ENCODE measurements around the gene CREM.
A peak's percentile ranks its signal among the peaks of the same experiment; 100 is the strongest.

The CREM gene

DNA sequence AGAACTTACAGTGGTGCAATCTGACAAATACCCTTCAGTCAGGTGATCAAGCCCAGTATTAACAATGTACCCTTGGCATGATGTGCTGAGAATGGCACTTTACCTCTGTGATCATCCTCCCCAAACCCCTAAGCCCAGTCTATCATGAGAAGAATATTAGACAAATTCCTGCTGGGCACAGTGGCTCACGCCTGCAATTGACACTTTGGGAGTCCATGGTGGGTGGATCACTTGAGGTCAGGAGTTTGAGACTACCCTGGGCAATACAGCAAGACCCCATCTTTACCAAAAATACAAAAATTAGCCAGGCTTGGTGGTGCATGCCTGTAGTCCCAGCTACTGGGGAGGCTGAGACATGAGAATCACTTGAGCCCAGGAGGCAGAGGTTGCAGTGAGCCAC, 29.1 kb upstream of the CREM start:
- no peak overlapping the region for H3K4me3 ChIP-seq (ENCODE audit: low read depth, low read length)
- no peaks in the 10 kb centered on the region for H3K4me1 ChIP-seq (ENCODE audit: control insufficient read depth, insufficient read depth, low read length)
- H3K9me3 ChIP-seq (ENCODE audit: control insufficient read depth, insufficient read depth, low read depth, low read length): peaks cover 9% of the 10 kb centered on the region
- H3K27ac ChIP-seq (ENCODE audit: low read depth, low read length): no peak overlapping the region
- no peaks in the 10 kb centered on the region for H3K36me3 ChIP-seq (ENCODE audit: control insufficient read depth, insufficient read depth, low read length)
- H3K9ac ChIP-seq (ENCODE audit: low read length): no peak overlapping the region
- no peaks in the 10 kb centered on the region for H3K27me3 ChIP-seq (ENCODE audit: control insufficient read depth, insufficient read depth, low read length)

DNA sequence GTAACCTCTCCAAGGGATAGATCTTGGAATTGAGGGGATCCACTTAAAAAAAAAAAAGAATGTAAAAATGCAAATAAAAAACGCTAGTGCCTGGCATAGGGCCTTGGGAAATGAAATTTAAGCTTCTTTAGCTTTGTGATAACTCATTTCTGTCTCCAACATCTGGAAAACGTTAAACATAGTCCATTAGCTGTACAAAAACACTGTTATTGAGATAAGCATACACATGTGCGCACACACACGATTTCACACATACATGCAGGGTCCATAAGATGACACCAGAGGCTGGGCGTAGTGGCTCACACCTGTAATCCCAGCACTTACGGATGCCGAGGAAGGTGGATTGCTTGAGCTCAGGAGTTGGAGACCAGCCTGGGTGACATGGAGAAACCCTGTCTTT, 22.8 kb upstream of the CREM start:
- no peaks in the 10 kb centered on the region for H3K36me3 ChIP-seq (ENCODE audit: control insufficient read depth, insufficient read depth, low read length)
- H3K4me3 ChIP-seq (ENCODE audit: low read depth, low read length): no peak overlapping the region
- H3K27ac ChIP-seq (ENCODE audit: low read depth, low read length): no peak overlapping the region
- H3K9me3 ChIP-seq (ENCODE audit: control insufficient read depth, insufficient read depth, low read depth, low read length): no peaks in the 10 kb centered on the region
- H3K27me3 ChIP-seq (ENCODE audit: control insufficient read depth, insufficient read depth, low read length): no peaks in the 10 kb centered on the region
- H3K9ac ChIP-seq (ENCODE audit: low read length): no peak overlapping the region
- no peaks in the 10 kb centered on the region for H3K4me1 ChIP-seq (ENCODE audit: control insufficient read depth, insufficient read depth, low read length)

DNA sequence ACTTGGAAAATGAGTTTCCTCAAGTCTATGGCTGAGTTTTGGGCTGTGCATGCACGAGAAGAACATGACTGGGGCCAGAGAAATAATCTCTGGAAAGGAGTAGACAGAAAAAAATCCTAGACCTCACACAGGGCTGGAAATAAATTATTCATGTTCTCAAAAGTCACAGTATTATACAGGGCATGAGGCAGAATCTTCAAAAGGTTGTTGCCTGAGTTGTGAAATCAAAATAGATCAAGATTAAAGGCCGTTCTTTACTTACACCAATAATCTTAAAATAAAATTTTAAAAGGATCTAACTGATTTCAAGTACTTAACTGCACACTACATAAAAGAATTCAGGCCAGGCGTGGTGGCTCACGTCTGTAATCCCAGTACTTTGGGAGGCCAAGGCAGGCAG, 14.1 kb upstream of the CREM start:
- H3K9me3 ChIP-seq (ENCODE audit: control insufficient read depth, insufficient read depth, low read depth, low read length): no peaks in the 10 kb centered on the region
- no peak overlapping the region for H3K27ac ChIP-seq (ENCODE audit: low read depth, low read length)
- no peaks in the 10 kb centered on the region for H3K36me3 ChIP-seq (ENCODE audit: control insufficient read depth, insufficient read depth, low read length)
- no peak overlapping the region for H3K9ac ChIP-seq (ENCODE audit: low read length)
- no peak overlapping the region for H3K4me3 ChIP-seq (ENCODE audit: low read depth, low read length)
- no peaks in the 10 kb centered on the region for H3K4me1 ChIP-seq (ENCODE audit: control insufficient read depth, insufficient read depth, low read length)
- no peaks in the 10 kb centered on the region for H3K27me3 ChIP-seq (ENCODE audit: control insufficient read depth, insufficient read depth, low read length)

DNA sequence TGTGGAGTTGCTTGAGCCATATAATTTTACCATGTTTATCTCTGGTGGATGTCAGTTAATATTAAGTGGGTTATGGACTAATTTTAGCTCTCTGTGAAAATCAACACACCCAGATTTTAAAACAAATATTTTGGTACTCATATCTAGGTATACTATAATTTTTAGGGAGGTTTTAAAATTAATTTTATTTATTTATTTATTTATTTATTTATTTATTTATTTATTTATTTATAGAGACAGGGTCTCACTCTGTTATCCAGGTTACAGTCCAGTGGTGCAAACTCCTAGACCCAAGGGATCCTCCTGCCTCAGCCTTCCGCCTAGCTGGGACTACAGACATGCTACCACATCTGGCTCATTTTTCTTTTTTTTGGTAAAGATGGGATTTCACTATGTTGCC, 7.3 kb upstream of the CREM start:
- H3K27ac ChIP-seq (ENCODE audit: low read depth, low read length): no peak overlapping the region
- no peaks in the 10 kb centered on the region for H3K27me3 ChIP-seq (ENCODE audit: control insufficient read depth, insufficient read depth, low read length)
- no peaks in the 10 kb centered on the region for H3K36me3 ChIP-seq (ENCODE audit: control insufficient read depth, insufficient read depth, low read length)
- H3K9ac ChIP-seq (ENCODE audit: low read length): no peak overlapping the region
- no peaks in the 10 kb centered on the region for H3K9me3 ChIP-seq (ENCODE audit: control insufficient read depth, insufficient read depth, low read depth, low read length)
- H3K4me3 ChIP-seq (ENCODE audit: low read depth, low read length): no peak overlapping the region
- H3K4me1 ChIP-seq (ENCODE audit: control insufficient read depth, insufficient read depth, low read length): no peaks in the 10 kb centered on the region

DNA sequence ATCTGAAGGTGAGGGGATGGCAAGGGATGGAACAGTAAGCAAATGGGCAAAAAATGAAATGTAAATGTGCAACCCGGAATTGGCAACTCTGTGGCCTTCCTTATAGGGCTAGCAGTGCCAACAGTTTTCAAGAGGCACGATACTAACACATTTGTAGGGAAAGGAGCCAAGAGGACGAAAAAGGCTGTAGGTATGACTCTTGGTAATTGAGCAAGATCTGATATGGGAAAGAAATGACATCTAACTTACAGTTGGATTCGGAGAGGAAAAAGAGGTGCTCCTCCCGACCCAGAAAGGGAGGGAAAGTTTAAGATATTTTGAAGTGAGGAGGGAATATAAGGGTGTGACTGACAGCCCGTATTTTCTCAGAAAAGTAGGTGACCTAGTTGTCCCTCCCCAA, 2.1 kb upstream of the CREM start:
- Histone ChIP-seq H3K9ac (ENCODE audit: low read length) (no peak overlapping the region), H3K36me3 (ENCODE audit: control insufficient read depth, insufficient read depth, low read length) (no peaks in the 10 kb centered on the region; the same call in 1 of the 2 replicates), H3K9me3 (ENCODE audit: control insufficient read depth, insufficient read depth, low read depth, low read length) (no peaks in the 10 kb centered on the region), H3K27me3 (ENCODE audit: control insufficient read depth, insufficient read depth, low read length) (no peaks in the 10 kb centered on the region), H3K27ac (ENCODE audit: low read depth, low read length) (no peak overlapping the region), H3K4me1 (ENCODE audit: control insufficient read depth, insufficient read depth, low read length) (peaks cover 3% of the 10 kb centered on the region; the same call in 1 of the 2 replicates), H3K4me3 (ENCODE audit: low read depth, low read length) (no peak overlapping the region)

DNA sequence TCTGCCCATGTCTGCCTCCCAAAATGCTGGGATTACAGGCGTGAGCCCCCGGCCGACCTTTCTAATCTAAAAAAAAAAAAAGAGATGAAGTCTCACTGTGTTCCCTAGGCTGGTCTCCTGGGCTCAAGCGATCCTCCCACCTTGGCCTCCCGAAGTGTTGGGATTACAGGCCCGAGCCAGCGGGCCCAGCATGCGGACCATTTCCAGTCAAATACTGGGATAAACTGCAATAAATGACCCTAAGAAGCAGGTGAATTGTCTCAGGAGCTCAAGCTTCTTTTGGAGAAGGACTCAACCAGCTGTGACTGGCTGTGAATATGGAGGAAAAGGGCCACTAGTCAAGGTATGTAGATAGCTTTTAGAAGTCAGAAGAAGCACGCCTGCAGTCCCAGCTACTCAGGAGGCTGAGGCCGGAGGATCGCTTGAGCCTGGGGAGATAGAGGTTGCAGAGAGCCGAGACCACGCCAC, 550 bp upstream of the CREM start:
- Histone ChIP-seq H3K36me3 (ENCODE audit: control insufficient read depth, insufficient read depth, low read length) (no peaks in the 10 kb centered on the region; the same call in 1 of the 2 replicates), H3K9me3 (ENCODE audit: control insufficient read depth, insufficient read depth, low read depth, low read length) (no peaks in the 10 kb centered on the region), H3K4me1 (ENCODE audit: control insufficient read depth, insufficient read depth, low read length) (peaks cover 3% of the 10 kb centered on the region; the same call in 1 of the 2 replicates), H3K4me3 (ENCODE audit: low read depth, low read length) (peak overlapping the region; percentile 69), H3K9ac (ENCODE audit: low read length) (peak overlapping the region; percentile 80), H3K27ac (ENCODE audit: low read depth, low read length) (peak overlapping the region; percentile 51; the same call in 1 of the 2 replicates), H3K27me3 (ENCODE audit: control insufficient read depth, insufficient read depth, low read length) (no peaks in the 10 kb centered on the region)

DNA sequence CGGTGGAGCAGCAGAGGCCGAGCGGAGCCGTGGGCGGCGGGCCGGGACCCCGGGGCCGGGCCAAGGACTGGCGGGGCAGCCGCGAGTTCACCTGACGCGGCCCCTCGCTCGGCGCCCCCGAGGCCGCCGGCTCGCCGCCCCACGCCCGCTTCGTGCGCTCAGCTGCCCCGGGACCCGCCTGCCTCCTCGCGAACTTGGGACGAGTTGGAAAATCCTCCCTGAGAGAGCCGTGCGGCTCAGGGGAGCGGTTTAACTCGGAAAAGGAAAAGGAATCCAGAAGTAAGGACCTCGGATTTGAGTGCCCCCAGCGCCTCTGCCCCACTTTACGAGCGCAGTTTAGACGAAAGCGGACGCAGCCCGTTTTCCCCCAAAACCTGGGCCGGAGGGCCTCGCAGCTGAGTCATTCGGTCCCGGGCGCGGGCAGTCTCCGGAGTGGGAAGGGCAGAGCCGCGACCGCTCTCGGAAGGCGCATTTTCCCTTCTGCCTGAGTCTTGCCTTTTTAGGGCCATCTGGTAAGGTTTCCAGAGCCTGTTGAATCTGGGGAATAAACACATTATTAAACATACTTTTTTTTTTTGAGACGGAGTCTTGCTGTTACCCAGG, 744 bp downstream of the CREM start:
- peak overlapping the region; percentile 98 for H3K27ac ChIP-seq (ENCODE audit: low read depth, low read length)
- H3K36me3 ChIP-seq (ENCODE audit: control insufficient read depth, insufficient read depth, low read length): no peaks in the 10 kb centered on the region; the same call in 1 of the 2 replicates
- H3K27me3 ChIP-seq (ENCODE audit: control insufficient read depth, insufficient read depth, low read length): no peaks in the 10 kb centered on the region
- H3K4me1 ChIP-seq (ENCODE audit: control insufficient read depth, insufficient read depth, low read length): peaks cover 3% of the 10 kb centered on the region; the same call in 1 of the 2 replicates
- no peaks in the 10 kb centered on the region for H3K9me3 ChIP-seq (ENCODE audit: control insufficient read depth, insufficient read depth, low read depth, low read length)
- H3K9ac ChIP-seq (ENCODE audit: low read length): peak overlapping the region; percentile 99
- H3K4me3 ChIP-seq (ENCODE audit: low read depth, low read length): peak overlapping the region; percentile 97

DNA sequence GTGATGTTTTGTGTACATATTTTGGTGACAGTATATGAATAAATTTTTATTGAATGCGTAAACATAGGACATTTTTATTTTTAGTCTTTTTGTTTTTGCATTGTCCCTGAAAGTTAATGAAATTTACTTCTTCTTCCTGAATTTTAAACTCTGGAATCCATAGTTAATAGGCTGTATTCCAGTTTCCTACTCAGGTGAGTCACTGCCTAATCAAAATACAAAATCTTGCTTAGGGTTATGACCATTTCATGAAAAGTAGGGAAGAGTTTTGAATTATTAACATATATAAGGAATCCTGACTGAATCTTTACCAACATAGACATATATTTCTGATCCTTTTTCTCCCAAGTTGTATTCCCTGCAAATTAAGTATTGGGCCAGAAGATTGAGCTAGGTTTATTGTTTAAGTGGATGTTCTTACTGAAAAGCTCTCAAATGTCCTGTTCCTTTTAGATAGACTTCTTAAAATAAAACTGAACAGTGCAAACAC, 2.6 kb downstream of the CREM start:
- H3K9ac ChIP-seq (ENCODE audit: low read length): no peak overlapping the region
- H3K27ac ChIP-seq (ENCODE audit: low read depth, low read length): no peak overlapping the region
- H3K4me1 ChIP-seq (ENCODE audit: control insufficient read depth, insufficient read depth, low read length): peaks cover 3% of the 10 kb centered on the region; the same call in 1 of the 2 replicates
- no peaks in the 10 kb centered on the region for H3K27me3 ChIP-seq (ENCODE audit: control insufficient read depth, insufficient read depth, low read length)
- H3K4me3 ChIP-seq (ENCODE audit: low read depth, low read length): 0 out of 2 replicates have a peak overlapping the region, but pooled peaks have one; percentile 10
- H3K36me3 ChIP-seq (ENCODE audit: control insufficient read depth, insufficient read depth, low read length): no peaks in the 10 kb centered on the region; the same call in 1 of the 2 replicates
- H3K9me3 ChIP-seq (ENCODE audit: control insufficient read depth, insufficient read depth, low read depth, low read length): no peaks in the 10 kb centered on the region

DNA sequence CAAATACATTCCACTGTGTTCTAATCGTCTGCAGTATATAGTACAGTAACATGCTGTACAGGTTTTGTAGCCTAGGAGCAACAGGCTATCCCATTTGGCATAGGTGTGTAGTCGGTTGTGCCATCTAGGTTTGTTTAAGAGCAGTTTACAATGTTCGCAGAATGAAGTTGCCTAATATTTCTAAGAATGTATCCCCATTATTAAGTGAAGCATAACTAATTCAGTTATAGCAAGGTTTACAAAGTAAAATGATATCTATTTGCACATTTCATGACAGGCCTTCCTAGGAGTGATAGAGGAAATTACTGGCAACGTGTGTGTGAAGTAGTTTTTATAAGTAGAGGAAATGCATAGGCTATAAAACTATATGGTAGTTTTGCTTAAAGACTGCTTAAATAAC, 4.0 kb downstream of the CREM start:
- Histone ChIP-seq H3K4me1 (ENCODE audit: control insufficient read depth, insufficient read depth, low read length) (peaks cover 3% of the 10 kb centered on the region; the same call in 1 of the 2 replicates), H3K36me3 (ENCODE audit: control insufficient read depth, insufficient read depth, low read length) (no peaks in the 10 kb centered on the region; the same call in 1 of the 2 replicates), H3K4me3 (ENCODE audit: low read depth, low read length) (no peak overlapping the region), H3K9me3 (ENCODE audit: control insufficient read depth, insufficient read depth, low read depth, low read length) (no peaks in the 10 kb centered on the region), H3K27me3 (ENCODE audit: control insufficient read depth, insufficient read depth, low read length) (no peaks in the 10 kb centered on the region), H3K27ac (ENCODE audit: low read depth, low read length) (no peak overlapping the region), H3K9ac (ENCODE audit: low read length) (no peak overlapping the region)

DNA sequence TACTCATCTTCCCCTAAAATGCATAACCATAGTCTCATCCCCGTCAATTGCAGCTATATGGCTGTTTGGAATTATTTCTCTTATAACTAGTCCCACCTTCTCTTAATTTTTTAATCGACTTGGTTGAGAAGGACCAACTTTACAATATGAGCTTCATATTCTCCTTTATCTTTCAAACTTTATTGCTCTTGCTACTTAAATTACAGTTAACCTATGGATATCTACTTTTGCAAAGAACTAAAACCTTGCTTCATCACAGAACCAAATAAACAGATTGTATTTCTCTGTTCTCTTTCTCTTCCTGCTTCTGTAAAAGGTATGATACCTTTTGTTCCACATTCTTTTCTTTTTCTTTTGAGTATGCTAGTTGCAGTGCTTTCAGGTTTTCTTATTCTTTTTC, 6.1 kb downstream of the CREM start:
- Histone ChIP-seq H3K9me3 (ENCODE audit: control insufficient read depth, insufficient read depth, low read depth, low read length) (no peaks in the 10 kb centered on the region), H3K4me3 (ENCODE audit: low read depth, low read length) (no peak overlapping the region), H3K27ac (ENCODE audit: low read depth, low read length) (no peak overlapping the region), H3K4me1 (ENCODE audit: control insufficient read depth, insufficient read depth, low read length) (peaks cover 2% of the 10 kb centered on the region; the same call in 1 of the 2 replicates), H3K9ac (ENCODE audit: low read length) (no peak overlapping the region), H3K27me3 (ENCODE audit: control insufficient read depth, insufficient read depth, low read length) (no peaks in the 10 kb centered on the region), H3K36me3 (ENCODE audit: control insufficient read depth, insufficient read depth, low read length) (no peaks in the 10 kb centered on the region)

DNA sequence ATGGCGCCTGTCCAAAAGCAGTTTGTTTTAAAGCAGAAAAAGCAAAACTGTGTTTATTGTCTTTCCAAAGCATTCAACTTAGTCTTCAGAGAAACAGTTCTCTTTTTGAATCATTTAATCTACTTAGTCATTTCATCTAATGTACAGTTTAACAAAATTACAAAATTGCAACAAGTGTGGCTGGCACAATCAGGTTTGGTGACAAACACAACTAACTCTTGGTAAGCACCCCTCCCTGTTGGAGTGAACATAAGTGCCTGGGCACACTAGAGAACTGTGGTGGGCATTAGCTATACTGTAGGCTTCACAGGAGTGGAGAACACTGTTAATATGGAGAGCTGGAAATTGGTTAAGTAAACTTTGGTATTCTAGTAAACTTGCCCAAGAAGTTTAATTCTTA, 6.9 kb downstream of the CREM start:
- Histone ChIP-seq H3K9me3 (ENCODE audit: control insufficient read depth, insufficient read depth, low read depth, low read length) (no peaks in the 10 kb centered on the region), H3K27me3 (ENCODE audit: control insufficient read depth, insufficient read depth, low read length) (no peaks in the 10 kb centered on the region), H3K4me3 (ENCODE audit: low read depth, low read length) (no peak overlapping the region), H3K9ac (ENCODE audit: low read length) (no peak overlapping the region), H3K36me3 (ENCODE audit: control insufficient read depth, insufficient read depth, low read length) (no peaks in the 10 kb centered on the region), H3K27ac (ENCODE audit: low read depth, low read length) (no peak overlapping the region), H3K4me1 (ENCODE audit: control insufficient read depth, insufficient read depth, low read length) (peaks cover 2% of the 10 kb centered on the region; the same call in 1 of the 2 replicates)

All from HUES6 (cell line).